H1 (cell line): ENCODE measurements around the gene SPTBN4. TPM values are rescaled to one million over a fixed set of nuclear protein-coding genes. Genes with fewer than 3 reads are reported as not detected.

Experiments
- CTCF ChIA-PET: fragments of 300-600 bp; sonication (Branson Sonifier 250); formaldehyde crosslinking; loops from one replicate; lab custom pipeline; 2021; ENCODE audit not compliant: partially characterized antibody; lab: Charles Lee
- POLR2A ChIA-PET: fragments of 300-600 bp; sonication (Branson Sonifier 250); formaldehyde crosslinking; loops from one replicate; lab custom pipeline; 2021; ENCODE audit warnings: inconsistent platforms; ENCODE audit not compliant: partially characterized antibody; lab: Charles Lee
- DNase-seq, 2 experiments: peaks; one replicate each; pipeline versions ENCODE4 v3.0.0 to v3.0.0-alpha.2; 2010 to 2022; ENCODE audit warnings: low spot score in 2 of 2, low read depth in 1 of 2, mixed read lengths in 1 of 2
- FAIRE-seq: peaks from 2 replicates; lab custom pipeline; 2011; peaks lifted over from hg19 to GRCh38; lab: Jason Lieb, UNC
- H2AFZ ChIP-seq: 2 replicates; pipeline ENCODE4 v1.8.1; 2012; ENCODE audit warnings: low read length, inconsistent platforms
- H2AK5ac ChIP-seq: 2 replicates; pipeline ENCODE4 v1.6.1; 2013; ENCODE audit warnings: low read depth, low read length
- H2BK120ac ChIP-seq: replicated peaks from 2 replicates; pipeline ENCODE3; 2013; ENCODE audit warnings: low read depth, low read length, inconsistent platforms
- H2BK12ac ChIP-seq: 2 replicates; pipeline ENCODE4 v1.6.1; 2013; ENCODE audit warnings: low read depth, low read length
- H2BK15ac ChIP-seq: 2 replicates; pipeline ENCODE4 v1.6.1; 2013; ENCODE audit warnings: low read length
- H2BK20ac ChIP-seq: 2 replicates; pipeline ENCODE4 v1.6.1; 2013; ENCODE audit warnings: low read length
- H2BK5ac ChIP-seq: 2 replicates; pipeline ENCODE4 v1.6.1; 2013; ENCODE audit warnings: low read depth, low read length
- H3K14ac ChIP-seq: 2 replicates; pipeline ENCODE4 v1.6.1; 2013; ENCODE audit warnings: inconsistent platforms; ENCODE audit not compliant: insufficient read length
- H3K18ac ChIP-seq: 2 replicates; pipeline ENCODE4 v1.6.1; 2013; ENCODE audit warnings: low read length; ENCODE audit errors: extremely low read depth
- H3K23ac ChIP-seq: 2 replicates; pipeline ENCODE4 v1.6.1; 2013; ENCODE audit warnings: inconsistent platforms; ENCODE audit not compliant: insufficient read length
- H3K23me2 ChIP-seq: 2 replicates; pipeline ENCODE4 v1.6.1; 2013; ENCODE audit warnings: low read depth, low read length
- H3K27ac ChIP-seq: 2 replicates; pipeline ENCODE4 v1.6.1; 2011; ENCODE audit warnings: low read depth, low read length, inconsistent platforms
- H3K27me3 ChIP-seq, 4 experiments: replicated peaks in 1 of 4; 1 replicate in 1 of 4; 2 replicates in 3 of 4; pipeline versions ENCODE4 v1.6.1 to v1.8.1; 2011 to 2013; ENCODE audit warnings: low read length in 3 of 4, mild to moderate bottlenecking in 3 of 4, inconsistent platforms in 2 of 4, mixed read lengths in 2 of 4, moderate library complexity in 1 of 4; ENCODE audit not compliant: control insufficient read depth in 3 of 4, insufficient read depth in 3 of 4; ENCODE audit errors: extremely low read depth in 1 of 4
- H3K36me3 ChIP-seq, 4 experiments: 2 replicates each; pipeline versions ENCODE4 v1.6.1 to v1.8.1; 2011 to 2013; ENCODE audit warnings: mild to moderate bottlenecking in 4 of 4, low read length in 3 of 4, moderate library complexity in 2 of 4, control low read depth in 1 of 4, inconsistent platforms in 1 of 4; ENCODE audit not compliant: insufficient read depth in 4 of 4, control insufficient read depth in 2 of 4
- H3K4ac ChIP-seq: replicated peaks from 2 replicates; pipeline ENCODE3; 2013; ENCODE audit warnings: low read length, low read depth, mixed read lengths, inconsistent platforms; ENCODE audit not compliant: insufficient read length
- H3K4me1 ChIP-seq, 4 experiments: replicated peaks in 1 of 4; 1 replicate in 1 of 4; 2 replicates in 3 of 4; pipeline versions ENCODE4 v1.6.1 to v1.8.1; 2011 to 2013; ENCODE audit warnings: low read length in 3 of 4, inconsistent platforms in 2 of 4, mixed read lengths in 1 of 4; ENCODE audit not compliant: insufficient read depth in 4 of 4, control insufficient read depth in 3 of 4
- H3K4me2 ChIP-seq, 2 experiments: 2 replicates each; pipeline versions ENCODE4 v1.6.1 to v1.8.1; 2011 to 2013; ENCODE audit warnings: low read depth in 2 of 2, low read length in 2 of 2, control low read depth in 1 of 2, inconsistent platforms in 1 of 2, mild to moderate bottlenecking in 1 of 2; ENCODE audit not compliant: insufficient read depth in 1 of 2
- H3K4me3 ChIP-seq, 4 experiments: fragments of 200-600, 300-600 bp in 1 of 4; sonication (generic), shearing (Covaris generic), sonication (Bioruptor Twin) in 1 of 4; 2 replicates each; pipeline versions ENCODE4 v1.5.1 to v1.8.1; 2011 to 2016; ENCODE audit warnings: low read length in 4 of 4, low read depth in 3 of 4, control low read depth in 2 of 4, inconsistent platforms in 2 of 4, mild to moderate bottlenecking in 2 of 4, mixed read lengths in 1 of 4, moderate library complexity in 1 of 4; ENCODE audit not compliant: insufficient read depth in 2 of 4; ENCODE audit errors: extremely low read depth in 1 of 4
- H3K56ac ChIP-seq: replicated peaks from 2 replicates; pipeline ENCODE3; 2013; ENCODE audit warnings: low read depth, mild to moderate bottlenecking, mixed read lengths, low read length, inconsistent platforms; ENCODE audit not compliant: insufficient read length
- H3K79me1 ChIP-seq: 2 replicates; pipeline ENCODE4 v1.6.1; 2013; ENCODE audit warnings: low read depth, low read length, control low read depth
- H3K79me2 ChIP-seq, 2 experiments: 2 replicates each; pipeline versions ENCODE4 v1.6.1 to v1.8.1; 2012 to 2013; ENCODE audit warnings: low read length in 2 of 2, mild to moderate bottlenecking in 2 of 2, inconsistent platforms in 1 of 2; ENCODE audit not compliant: insufficient read depth in 2 of 2, control insufficient read depth in 1 of 2
- H3K9ac ChIP-seq, 4 experiments: replicated peaks in 1 of 4; 1 replicate in 1 of 4; 2 replicates in 3 of 4; pipeline versions ENCODE4 v1.6.1 to v1.8.1; 2011 to 2013; ENCODE audit warnings: low read depth in 3 of 4, low read length in 3 of 4, control low read depth in 2 of 4, mild to moderate bottlenecking in 2 of 4, moderate library complexity in 2 of 4, inconsistent platforms in 1 of 4; ENCODE audit errors: extremely low read depth in 1 of 4
- H3K9me3 ChIP-seq, 2 experiments: 2 replicates each; pipeline versions ENCODE4 v1.6.1 to v1.8.1; 2012 to 2013; ENCODE audit warnings: mild to moderate bottlenecking in 2 of 2, moderate library complexity in 2 of 2, control low read depth in 1 of 2, inconsistent platforms in 1 of 2, low read depth in 1 of 2, low read length in 1 of 2, mixed read lengths in 1 of 2; ENCODE audit not compliant: insufficient read depth in 2 of 2
- H4K20me1 ChIP-seq, 2 experiments: replicated peaks in 1 of 2; 2 replicates each; pipeline versions ENCODE3 to v1.8.1; 2011 to 2013; ENCODE audit warnings: inconsistent platforms in 2 of 2, low read length in 2 of 2, mild to moderate bottlenecking in 1 of 2; ENCODE audit not compliant: insufficient read depth in 2 of 2, control insufficient read depth in 1 of 2
- H4K5ac ChIP-seq: 2 replicates; pipeline ENCODE4 v1.6.1; 2013; ENCODE audit warnings: low read length, low read depth, mixed read lengths, inconsistent platforms; ENCODE audit not compliant: insufficient read length
- H4K8ac ChIP-seq: 2 replicates; pipeline ENCODE4 v1.8.0; 2013; ENCODE audit warnings: mild to moderate bottlenecking, moderate library complexity, low read length, inconsistent platforms; ENCODE audit not compliant: insufficient read depth; ENCODE audit errors: extremely low read depth
- H4K91ac ChIP-seq: replicated peaks from 2 replicates; pipeline ENCODE3; 2013; ENCODE audit warnings: low read length, mixed read lengths, inconsistent platforms; ENCODE audit not compliant: insufficient read length
- GTF2F1 ChIP-seq: IDR thresholded peaks from 2 replicates; pipeline ENCODE4 v1.6.1; 2012; ENCODE audit warnings: low read depth, low read length, improper control_type of control experiment, borderline replicate concordance
- HDAC2 ChIP-seq, 2 experiments: fragments of 300-600 bp in 1 of 2; sonication (generic) in 1 of 2; IDR thresholded peaks; 2 replicates each; pipeline ENCODE4 v1.6.1; 2011 to 2012; ENCODE audit warnings: low read depth in 2 of 2, low read length in 2 of 2, mild to moderate bottlenecking in 2 of 2, moderate library complexity in 2 of 2, borderline replicate concordance in 1 of 2, inconsistent platforms in 1 of 2
- POLR2A ChIP-seq, 2 experiments: IDR thresholded peaks; 1 replicate in 1 of 2; 2 replicates in 1 of 2; pipeline ENCODE4 v1.6.1; 2011; ENCODE audit warnings: low read depth in 2 of 2, low read length in 2 of 2, mild to moderate bottlenecking in 2 of 2; ENCODE audit errors: control extremely low read depth in 1 of 2
- POU5F1 ChIP-seq: IDR thresholded peaks from 2 replicates; pipeline ENCODE4 v1.6.1; 2011; ENCODE audit warnings: low read depth, mild to moderate bottlenecking, low read length, moderate library complexity
- RFX5 ChIP-seq: IDR thresholded peaks from 2 replicates; pipeline ENCODE4 v1.6.1; 2011; ENCODE audit warnings: low read depth, low read length, improper control_type of control experiment, borderline replicate concordance
- RNF2 ChIP-seq: fragments of 200-900, 300-1000 bp; sonication (generic); IDR thresholded peaks from 2 replicates; pipeline ENCODE4 v1.7.1; 2016; ENCODE audit warnings: borderline replicate concordance, low read depth, mild to moderate bottlenecking, antibody characterized with exemption, low read length; ENCODE audit not compliant: poor library complexity, severe bottlenecking; ENCODE audit errors: missing control alignments
- SP2 ChIP-seq: IDR thresholded peaks from 2 replicates; pipeline ENCODE4 v1.6.1; 2012; ENCODE audit warnings: mild to moderate bottlenecking, low read length, inconsistent platforms
- TEAD4 ChIP-seq: IDR thresholded peaks from 2 replicates; pipeline ENCODE4 v1.6.1; 2012; ENCODE audit warnings: low read depth, low read length, inconsistent platforms, mixed read lengths
- WGBS, 2 experiments: shearing (Covaris generic) in 1 of 2; methylation state at CpG; one replicate each; pipeline versions ENCODE4 v1.1.6 to v1.1.7; 2013 to 2015; ENCODE audit warnings: low lambda C conversion rate in 2 of 2, mixed read lengths in 2 of 2, inconsistent platforms in 1 of 2, low coverage in 1 of 2, missing lambda C conversion rate in 1 of 2; ENCODE audit not compliant: insufficient replicate concordance in 2 of 2, insufficient coverage in 1 of 2, insufficient read length in 1 of 2; ENCODE audit errors: extremely low coverage in 1 of 2, missing lambda C conversion rate in 1 of 2; 5-methylcytosine and 5-hydroxymethylcytosine counted together
- polyA plus RNA-seq, 7 experiments: library from polyadenylated mRNA; depleted of rRNA in 3 of 7; stranded (reverse) in 5 of 7; unstranded in 2 of 7; fragments of >200 nt in 5 of 7; fragments of 200-250 nt in 2 of 7; gene quantifications; 1 replicate in 5 of 7; 2 replicates in 1 of 7; 4 replicates in 1 of 7; pipeline versions ENCODE4 v1.2.1 to v1.2.3, GENCODE V29; 2011 to 2013; ENCODE audit warnings: missing spikeins in 2 of 7, mixed read lengths in 2 of 7
- total RNA-seq: library from RNA; stranded (reverse); fragmentation: NEBNext Ultra II Directional; extraction: Animal tissue kit (Norgen Biotek cat#: 25700); gene quantifications from 2 replicates; pipeline ENCODE4 v1.2.1, GENCODE V29; 2021
- TF ChIP-seq, protein P1 (sequence below): IDR thresholded peaks from 2 replicates; pipeline ENCODE4 v1.6.1; 2012; ENCODE audit warnings: low read length, inconsistent platforms

Gene SPTBN4
- total and polyA plus RNA-seq, 2 of the 8 experiments (the other 6 are each of a cell fraction or from before 2014, with no cell fraction given), result 1.9 to 3.0 TPM

DNA sequence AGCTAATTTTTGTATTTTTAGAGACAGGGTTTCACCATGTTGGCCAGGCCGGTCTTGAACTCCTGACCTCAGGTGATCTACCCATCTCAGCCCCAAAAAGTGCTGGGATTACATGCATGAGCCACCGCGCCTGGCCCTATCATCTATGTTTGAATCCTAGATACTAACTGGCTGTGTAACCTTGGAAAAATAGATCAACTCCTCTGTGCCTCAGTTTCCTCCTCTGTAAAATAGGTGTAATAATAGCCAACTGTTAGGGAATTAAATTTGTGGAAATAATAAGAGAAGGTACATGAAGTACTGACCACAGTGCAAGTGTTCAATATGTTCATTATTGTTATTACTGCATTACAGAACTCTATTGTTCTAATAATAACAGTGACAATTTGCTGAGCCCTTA, 4.3 kb downstream of the SPTBN4 start:
- ChIA-PET POLR2A (no interaction called here), CTCF (interaction anchor here (1.2 to 1.7 kb wide), 2 partner anchors 50 to 63 kb away, joined by 3 read pairs; no protein-coding TSS in a partner anchor)
- H2BK12ac ChIP-seq, result no peak overlapping the region
- H2BK120ac ChIP-seq, result no peak overlapping the region
- H3K9ac ChIP-seq, result no peak overlapping the region
- no peaks in the 10 kb centered on the region for H3K36me3 ChIP-seq
- H3K79me1 ChIP-seq, result no peaks in the 10 kb centered on the region
- H4K91ac ChIP-seq, result no peak overlapping the region
- no peak overlapping the region for H2BK5ac ChIP-seq
- no peak overlapping the region for H3K4me3 ChIP-seq
- H2AK5ac ChIP-seq, result no peak overlapping the region
- FAIRE-seq (no peak), DNase-seq (no peak)
- H4K8ac ChIP-seq, result no peak overlapping the region
- H3K79me2 ChIP-seq, result no peaks in the 10 kb centered on the region
- WGBS, 2 experiments, result 90% methylated on average over 3 of the region's 3 CpGs; no CpG with 5 or more reads in 1 of the 2 experiments
- no peak overlapping the region for H3K27ac ChIP-seq
- no peak overlapping the region for H3K18ac ChIP-seq
- no peak overlapping the region for H3K14ac ChIP-seq
- peaks cover 3% of the 10 kb centered on the region; the same call in 1 of the 2 replicates for H3K23me2 ChIP-seq
- no peak overlapping the region for H2AFZ ChIP-seq
- H3K27me3 ChIP-seq, result peaks cover 11 to 26% (median 20%) of the 10 kb centered on the region in 4 experiments
- H3K4me2 ChIP-seq, result no peak overlapping the region
- H4K20me1 ChIP-seq, result peaks cover 3 to 7% of the 10 kb centered on the region in 2 experiments
- no peak overlapping the region for H3K4ac ChIP-seq
- no peak overlapping the region for H3K56ac ChIP-seq
- no peak overlapping the region for H4K5ac ChIP-seq
- H2BK20ac ChIP-seq, result no peak overlapping the region
- H3K9me3 ChIP-seq, result no peaks in the 10 kb centered on the region
- H2BK15ac ChIP-seq, result no peak overlapping the region
- H3K23ac ChIP-seq, result no peak overlapping the region
- peaks cover 0 to 11% (median 5%) of the 10 kb centered on the region in 4 experiments; a peak in 6 of 7 replicates for H3K4me1 ChIP-seq
- TF ChIP-seq POLR2A (IDR thresholded peaks at IDR 0.05; ENCODE audit: control extremely low read depth in 1 of 2, low read depth in 2 of 2, low read length in 2 of 2), result no peak
- TF ChIP-seq TEAD4, result no peak
- TF ChIP-seq RNF2, result no peak
- no peak for TF ChIP-seq RFX5
- TF ChIP-seq HDAC2 (IDR thresholded peaks at IDR 0.05; ENCODE audit: borderline replicate concordance in 1 of 2, low read depth in 2 of 2, low read length in 2 of 2), result no peak
- TF ChIP-seq, protein P1, sequence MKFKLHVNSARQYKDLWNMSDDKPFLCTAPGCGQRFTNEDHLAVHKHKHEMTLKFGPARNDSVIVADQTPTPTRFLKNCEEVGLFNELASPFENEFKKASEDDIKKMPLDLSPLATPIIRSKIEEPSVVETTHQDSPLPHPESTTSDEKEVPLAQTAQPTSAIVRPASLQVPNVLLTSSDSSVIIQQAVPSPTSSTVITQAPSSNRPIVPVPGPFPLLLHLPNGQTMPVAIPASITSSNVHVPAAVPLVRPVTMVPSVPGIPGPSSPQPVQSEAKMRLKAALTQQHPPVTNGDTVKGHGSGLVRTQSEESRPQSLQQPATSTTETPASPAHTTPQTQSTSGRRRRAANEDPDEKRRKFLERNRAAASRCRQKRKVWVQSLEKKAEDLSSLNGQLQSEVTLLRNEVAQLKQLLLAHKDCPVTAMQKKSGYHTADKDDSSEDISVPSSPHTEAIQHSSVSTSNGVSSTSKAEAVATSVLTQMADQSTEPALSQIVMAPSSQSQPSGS, result no peak
- TF ChIP-seq POU5F1, result no peak
- no peak for TF ChIP-seq SP2
- TF ChIP-seq GTF2F1, result no peak
